MM.1S (cell line): ENCODE data around the gene GP2.

Experiments used
- EZH2phosphoT487 ChIP-seq: fragments of 300-600 bp; sonication (generic); IDR thresholded peaks from 2 replicates; pipeline ENCODE4 v1.6.1; 2018; ENCODE audit warnings: antibody characterized with exemption, low read length
- TF ChIP-seq, protein P1 (sequence below): fragments of 300-600 bp; sonication (generic); IDR thresholded peaks from 2 replicates; pipeline ENCODE4 v1.5.1; 2016; ENCODE audit warnings: antibody characterized with exemption, low read length, mixed read lengths

GRCh38 chr16:20303012-20303411 is 24.3 kb downstream of the GP2 start:
- TF ChIP-seq EZH2phosphoT487 = no peak
- TF ChIP-seq, protein P1, sequence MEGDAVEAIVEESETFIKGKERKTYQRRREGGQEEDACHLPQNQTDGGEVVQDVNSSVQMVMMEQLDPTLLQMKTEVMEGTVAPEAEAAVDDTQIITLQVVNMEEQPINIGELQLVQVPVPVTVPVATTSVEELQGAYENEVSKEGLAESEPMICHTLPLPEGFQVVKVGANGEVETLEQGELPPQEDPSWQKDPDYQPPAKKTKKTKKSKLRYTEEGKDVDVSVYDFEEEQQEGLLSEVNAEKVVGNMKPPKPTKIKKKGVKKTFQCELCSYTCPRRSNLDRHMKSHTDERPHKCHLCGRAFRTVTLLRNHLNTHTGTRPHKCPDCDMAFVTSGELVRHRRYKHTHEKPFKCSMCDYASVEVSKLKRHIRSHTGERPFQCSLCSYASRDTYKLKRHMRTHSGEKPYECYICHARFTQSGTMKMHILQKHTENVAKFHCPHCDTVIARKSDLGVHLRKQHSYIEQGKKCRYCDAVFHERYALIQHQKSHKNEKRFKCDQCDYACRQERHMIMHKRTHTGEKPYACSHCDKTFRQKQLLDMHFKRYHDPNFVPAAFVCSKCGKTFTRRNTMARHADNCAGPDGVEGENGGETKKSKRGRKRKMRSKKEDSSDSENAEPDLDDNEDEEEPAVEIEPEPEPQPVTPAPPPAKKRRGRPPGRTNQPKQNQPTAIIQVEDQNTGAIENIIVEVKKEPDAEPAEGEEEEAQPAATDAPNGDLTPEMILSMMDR = no peak
